Suprapubic skin (tissue), 4 donors: ENCODE data around the gene PTPRN2. TPM values are rescaled to one million over a fixed set of nuclear protein-coding genes. Genes with fewer than 3 reads are reported as not detected.

Experiments
- DNase-seq, 2 donors: peaks; one replicate each; pipeline ENCODE4 v3.0.0-alpha.2; 2019; ENCODE audit warnings: low spot score in 2 of 2
- H3K27ac ChIP-seq: fragments of 200-600 bp; sonication (generic); one replicate; pipeline ENCODE4 v1.5.1; 2019
- H3K27me3 ChIP-seq: fragments of 200-600 bp; sonication (generic); one replicate; pipeline ENCODE4 v1.5.1; 2019
- H3K36me3 ChIP-seq: fragments of 200-600 bp; sonication (generic); one replicate; pipeline ENCODE4 v1.5.1; 2019
- H3K4me1 ChIP-seq: fragments of 200-600 bp; sonication (generic); one replicate; pipeline ENCODE4 v1.5.1; 2019
- H3K4me3 ChIP-seq: fragments of 200-600 bp; sonication (generic); one replicate; pipeline ENCODE4 v1.5.1; 2019; ENCODE audit warnings: mild to moderate bottlenecking
- H3K9me3 ChIP-seq: fragments of 200-600 bp; sonication (generic); one replicate; pipeline ENCODE4 v1.5.1; 2019
- EP300 ChIP-seq: sonication (generic); formaldehyde crosslinking; IDR thresholded peaks from one replicate; pipeline ENCODE4 v1.6.1; 2017; ENCODE audit warnings: antibody characterized with exemption
- POLR2A ChIP-seq, 2 donors: fragments of 450-650 bp; IDR thresholded peaks; one replicate each; pipeline ENCODE4 v1.6.1; 2017; ENCODE audit warnings: antibody characterized with exemption in 2 of 2, mild to moderate bottlenecking in 2 of 2, moderate library complexity in 2 of 2
- POLR2AphosphoS5 ChIP-seq, 3 donors: sonication (generic); formaldehyde crosslinking; IDR thresholded peaks; one replicate each; pipeline ENCODE4 v1.6.1; 2017; ENCODE audit warnings: antibody characterized with exemption in 3 of 3
- WGBS: methylation state at CpG from one replicate; pipeline ENCODE4 v1.1.5; 2018; 5-methylcytosine and 5-hydroxymethylcytosine counted together
- total RNA-seq, 4 donors: library from RNA; depleted of rRNA; stranded (reverse); fragments of >200 nt; gene quantifications; one replicate each; pipeline ENCODE4 v1.1.0, GENCODE V29; 2016
- TF ChIP-seq, protein P1 (sequence below), 2 donors: fragments of 200-600 bp in 1 of 2; fragments of 450-650 bp in 1 of 2; sonication (generic) in 1 of 2; IDR thresholded peaks; one replicate each; pipeline ENCODE4 v1.5.1; 2016 to 2019; ENCODE audit warnings: antibody characterized with exemption in 2 of 2, mild to moderate bottlenecking in 1 of 2, moderate library complexity in 1 of 2

PTPRN2 gene
- total RNA-seq, 4 donors from 2014 or later, result 0.23 to 1.8 (median 1.3) TPM

DNA sequence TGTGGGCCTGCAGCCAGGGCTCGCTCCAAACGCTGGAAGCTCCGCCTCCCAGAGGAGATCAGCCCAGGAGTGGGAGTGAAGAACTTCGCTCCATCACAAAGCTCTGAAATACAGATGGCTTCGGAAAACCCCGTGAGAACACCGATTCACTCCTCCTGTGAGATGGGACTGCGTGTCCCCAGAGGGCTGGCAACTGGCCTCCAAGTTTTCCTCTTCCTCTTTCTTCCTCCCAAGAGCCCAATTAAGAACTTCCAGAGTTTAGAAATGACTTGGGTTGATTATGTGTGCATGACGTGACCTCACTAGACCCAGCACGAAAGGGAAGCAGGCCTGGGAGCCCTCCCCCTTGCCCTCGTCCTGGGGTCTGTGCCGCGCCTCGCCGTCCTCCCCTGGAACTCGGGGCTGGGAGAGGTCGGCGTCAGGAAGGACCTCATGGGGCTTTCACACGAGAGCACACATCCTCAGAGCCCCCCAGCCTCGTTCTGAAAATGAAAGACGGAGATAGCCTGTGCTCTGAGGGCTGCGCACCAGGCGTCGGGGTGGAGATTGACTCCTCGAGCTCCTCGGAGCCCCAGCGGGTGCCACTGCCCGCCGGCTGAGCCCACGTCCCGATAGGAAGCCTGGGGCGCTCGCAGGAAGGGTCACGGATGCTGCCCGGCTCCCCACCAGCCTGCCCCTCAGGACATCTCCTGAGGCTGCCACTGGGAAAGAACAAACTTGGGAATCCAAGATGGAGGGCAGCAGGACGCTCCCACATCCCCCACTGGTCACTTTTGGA lies 37.8 kb downstream of the PTPRN2 start:
- peaks cover 7% of the 10 kb centered on the region for H3K4me1 ChIP-seq
- H3K4me3 ChIP-seq, result peak overlapping the region; percentile 18
- WGBS, result 44% methylated on average over 12 of the region's 36 CpGs
- H3K36me3 ChIP-seq, result no peaks in the 10 kb centered on the region
- no peak overlapping the region for H3K27ac ChIP-seq
- DNase-seq, result no peak
- TF ChIP-seq EP300, result no peak
- no peak for TF ChIP-seq POLR2AphosphoS5 (IDR thresholded peaks at IDR 0.05)
- no peak for TF ChIP-seq POLR2A (IDR thresholded peaks at IDR 0.05)
- TF ChIP-seq, protein P1, sequence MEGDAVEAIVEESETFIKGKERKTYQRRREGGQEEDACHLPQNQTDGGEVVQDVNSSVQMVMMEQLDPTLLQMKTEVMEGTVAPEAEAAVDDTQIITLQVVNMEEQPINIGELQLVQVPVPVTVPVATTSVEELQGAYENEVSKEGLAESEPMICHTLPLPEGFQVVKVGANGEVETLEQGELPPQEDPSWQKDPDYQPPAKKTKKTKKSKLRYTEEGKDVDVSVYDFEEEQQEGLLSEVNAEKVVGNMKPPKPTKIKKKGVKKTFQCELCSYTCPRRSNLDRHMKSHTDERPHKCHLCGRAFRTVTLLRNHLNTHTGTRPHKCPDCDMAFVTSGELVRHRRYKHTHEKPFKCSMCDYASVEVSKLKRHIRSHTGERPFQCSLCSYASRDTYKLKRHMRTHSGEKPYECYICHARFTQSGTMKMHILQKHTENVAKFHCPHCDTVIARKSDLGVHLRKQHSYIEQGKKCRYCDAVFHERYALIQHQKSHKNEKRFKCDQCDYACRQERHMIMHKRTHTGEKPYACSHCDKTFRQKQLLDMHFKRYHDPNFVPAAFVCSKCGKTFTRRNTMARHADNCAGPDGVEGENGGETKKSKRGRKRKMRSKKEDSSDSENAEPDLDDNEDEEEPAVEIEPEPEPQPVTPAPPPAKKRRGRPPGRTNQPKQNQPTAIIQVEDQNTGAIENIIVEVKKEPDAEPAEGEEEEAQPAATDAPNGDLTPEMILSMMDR (IDR thresholded peaks at IDR 0.05), result no peak
- H3K27me3 ChIP-seq, result peaks cover 25% of the 10 kb centered on the region
- no peaks in the 10 kb centered on the region for H3K9me3 ChIP-seq

DNA sequence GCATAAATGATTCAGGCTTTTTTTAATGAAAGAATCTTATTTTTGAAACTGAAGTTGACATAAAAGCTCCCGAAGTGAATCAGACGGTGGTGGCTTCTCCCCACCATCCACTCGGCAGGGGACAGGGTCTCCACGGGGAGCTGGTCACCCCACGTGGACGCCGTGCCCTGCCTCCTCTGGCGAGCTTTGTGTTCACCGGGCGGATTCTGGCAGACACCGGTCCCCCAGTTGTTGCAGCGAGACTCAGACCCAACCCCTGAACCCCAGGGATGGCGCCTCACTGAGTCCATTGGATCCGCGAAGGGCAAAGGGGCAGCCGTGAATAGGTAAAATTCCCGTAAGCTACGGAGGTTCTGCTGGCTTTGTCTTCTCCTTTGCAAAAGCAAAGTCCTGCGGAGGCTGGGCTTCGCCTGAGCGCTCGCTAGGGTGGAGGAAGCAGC lies 38.4 kb downstream of the PTPRN2 start:
- Histone ChIP-seq H3K27me3 (peaks cover 25% of the 10 kb centered on the region), H3K36me3 (no peaks in the 10 kb centered on the region), H3K9me3 (no peaks in the 10 kb centered on the region), H3K4me1 (peaks cover 7% of the 10 kb centered on the region), H3K4me3 (peak overlapping the region; percentile 18), H3K27ac (no peak overlapping the region)
- no peak for TF ChIP-seq POLR2A (IDR thresholded peaks at IDR 0.05)
- TF ChIP-seq, protein P1 (IDR thresholded peaks at IDR 0.05), result no peak
- no peak for TF ChIP-seq POLR2AphosphoS5 (IDR thresholded peaks at IDR 0.05)
- no peak for TF ChIP-seq EP300
- WGBS, result 65% methylated on average over 15 of the region's 22 CpGs
- no peak for DNase-seq

DNA sequence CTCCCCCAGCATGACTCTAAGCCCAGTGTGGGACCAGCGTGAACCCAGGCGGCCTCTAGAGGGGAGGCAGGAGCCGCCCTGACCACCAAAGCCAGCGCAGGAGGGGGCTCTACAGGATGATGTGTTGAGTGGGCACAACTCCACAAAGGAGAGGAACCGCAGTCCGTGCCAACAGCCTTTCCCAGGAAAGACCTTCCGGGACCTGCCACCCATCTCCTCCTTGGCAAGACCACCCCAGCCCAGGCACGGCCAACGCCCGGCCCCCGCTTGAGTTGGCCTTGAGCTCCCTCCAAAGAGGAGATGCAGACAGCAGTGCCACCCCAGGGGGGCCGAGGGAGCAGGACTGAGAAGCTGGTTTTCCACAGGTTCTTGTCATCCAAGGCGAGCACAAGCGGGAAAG lies 38.9 kb downstream of the PTPRN2 start:
- no peak overlapping the region for H3K27ac ChIP-seq
- no peak for DNase-seq
- H3K36me3 ChIP-seq, result no peaks in the 10 kb centered on the region
- H3K4me3 ChIP-seq, result peak overlapping the region; percentile 18
- WGBS, result 83% methylated on average over 14 of the region's 14 CpGs
- TF ChIP-seq, protein P1 (IDR thresholded peaks at IDR 0.05), result no peak
- TF ChIP-seq POLR2A (IDR thresholded peaks at IDR 0.05), result no peak
- no peaks in the 10 kb centered on the region for H3K9me3 ChIP-seq
- peaks cover 25% of the 10 kb centered on the region for H3K27me3 ChIP-seq
- peaks cover 7% of the 10 kb centered on the region for H3K4me1 ChIP-seq

DNA sequence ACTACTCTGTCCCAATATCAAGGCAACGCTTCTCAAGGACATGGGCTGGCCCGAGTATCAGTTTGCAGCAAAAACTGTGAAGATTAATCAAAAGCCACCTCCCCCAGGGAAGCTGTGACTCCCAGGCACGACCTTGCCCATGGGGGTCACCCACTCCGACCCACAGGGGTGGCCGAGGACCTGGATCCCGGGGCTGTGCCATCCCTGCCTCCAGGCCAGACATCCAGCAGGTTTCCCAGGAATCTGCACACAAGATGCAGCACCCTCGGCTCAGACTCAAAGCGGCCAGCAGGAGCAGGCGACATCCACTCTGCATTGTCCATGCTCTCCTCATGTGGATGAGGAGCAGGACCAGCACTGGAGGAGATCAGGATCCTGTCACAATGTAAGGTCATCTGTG lies 39.8 kb downstream of the PTPRN2 start:
- Histone ChIP-seq H3K9me3 (no peaks in the 10 kb centered on the region), H3K27me3 (peaks cover 25% of the 10 kb centered on the region)
- TF ChIP-seq POLR2AphosphoS5 (IDR thresholded peaks at IDR 0.05) (no peak), POLR2A (IDR thresholded peaks at IDR 0.05) (no peak), EP300 (no peak)

DNA sequence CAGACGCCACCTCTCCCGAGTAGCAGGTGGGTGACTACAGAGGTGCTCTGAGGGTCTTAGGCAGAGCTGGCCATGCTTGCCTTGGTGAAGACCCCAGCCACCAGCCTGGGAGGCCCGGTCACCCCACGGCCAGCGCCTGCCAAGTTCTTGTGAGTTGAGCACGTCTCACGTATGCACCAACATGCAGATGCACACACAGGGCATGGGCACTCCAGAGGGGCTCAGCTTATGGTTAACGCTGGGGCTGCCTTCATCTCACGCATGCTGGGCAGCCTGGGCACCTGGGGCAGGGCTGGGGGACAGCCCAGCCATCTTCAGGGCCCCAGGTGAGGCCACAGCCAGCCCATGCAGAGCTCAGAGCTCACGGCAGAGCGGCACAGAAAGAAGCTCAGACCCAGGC lies 41.0 kb downstream of the PTPRN2 start:
- H3K27me3 ChIP-seq, result peaks cover 25% of the 10 kb centered on the region
- H3K36me3 ChIP-seq, result no peaks in the 10 kb centered on the region
- no peak overlapping the region for H3K4me3 ChIP-seq
- no peak for TF ChIP-seq POLR2A (IDR thresholded peaks at IDR 0.05)
- TF ChIP-seq EP300, result no peak
- no peak for TF ChIP-seq POLR2AphosphoS5 (IDR thresholded peaks at IDR 0.05)
- TF ChIP-seq, protein P1 (IDR thresholded peaks at IDR 0.05), result no peak
- no peak for DNase-seq
- H3K27ac ChIP-seq, result no peak overlapping the region
- 100% methylated on average over 2 of the region's 11 CpGs for WGBS
- H3K9me3 ChIP-seq, result no peaks in the 10 kb centered on the region
- peaks cover 7% of the 10 kb centered on the region for H3K4me1 ChIP-seq

More for the DNA sequence above, 39.8 kb downstream of the PTPRN2 start:
- 75% methylated on average over 5 of the region's 9 CpGs for WGBS
- Histone ChIP-seq H3K4me1 (peaks cover 7% of the 10 kb centered on the region), H3K27ac (no peak overlapping the region), H3K36me3 (no peaks in the 10 kb centered on the region), H3K4me3 (no peak overlapping the region)
- DNase-seq, result no peak
